H1 (cell line): ENCODE results near the gene SCYL2. TPM values are rescaled to one million over a fixed set of nuclear protein-coding genes. Genes with fewer than 3 reads are reported as not detected.
A peak's percentile ranks its signal among the peaks of the same experiment; 100 is the strongest.

ENCODE experiments used
- CTCF ChIA-PET: fragments of 300-600 bp; sonication (Branson Sonifier 250); formaldehyde crosslinking; loops from one replicate; lab custom pipeline; 2021; ENCODE audit not compliant: partially characterized antibody; lab: Charles Lee
- POLR2A ChIA-PET: fragments of 300-600 bp; sonication (Branson Sonifier 250); formaldehyde crosslinking; loops from one replicate; lab custom pipeline; 2021; ENCODE audit warnings: inconsistent platforms; ENCODE audit not compliant: partially characterized antibody; lab: Charles Lee
- DNase-seq, 2 experiments: peaks; one replicate each; pipeline versions ENCODE4 v3.0.0 to v3.0.0-alpha.2; 2010 to 2022; ENCODE audit warnings: low spot score in 2 of 2, low read depth in 1 of 2, mixed read lengths in 1 of 2
- FAIRE-seq: peaks from 2 replicates; lab custom pipeline; 2011; peaks lifted over from hg19 to GRCh38; lab: Jason Lieb, UNC
- H2AFZ ChIP-seq: 2 replicates; pipeline ENCODE4 v1.8.1; 2012; ENCODE audit warnings: low read length, inconsistent platforms
- H2AK5ac ChIP-seq: 2 replicates; pipeline ENCODE4 v1.6.1; 2013; ENCODE audit warnings: low read depth, low read length
- H2BK120ac ChIP-seq: replicated peaks from 2 replicates; pipeline ENCODE3; 2013; ENCODE audit warnings: low read depth, low read length, inconsistent platforms
- H2BK12ac ChIP-seq: 2 replicates; pipeline ENCODE4 v1.6.1; 2013; ENCODE audit warnings: low read depth, low read length
- H2BK15ac ChIP-seq: 2 replicates; pipeline ENCODE4 v1.6.1; 2013; ENCODE audit warnings: low read length
- H2BK20ac ChIP-seq: 2 replicates; pipeline ENCODE4 v1.6.1; 2013; ENCODE audit warnings: low read length
- H2BK5ac ChIP-seq: 2 replicates; pipeline ENCODE4 v1.6.1; 2013; ENCODE audit warnings: low read depth, low read length
- H3K14ac ChIP-seq: 2 replicates; pipeline ENCODE4 v1.6.1; 2013; ENCODE audit warnings: inconsistent platforms; ENCODE audit not compliant: insufficient read length
- H3K18ac ChIP-seq: 2 replicates; pipeline ENCODE4 v1.6.1; 2013; ENCODE audit warnings: low read length; ENCODE audit errors: extremely low read depth
- H3K23ac ChIP-seq: 2 replicates; pipeline ENCODE4 v1.6.1; 2013; ENCODE audit warnings: inconsistent platforms; ENCODE audit not compliant: insufficient read length
- H3K23me2 ChIP-seq: 2 replicates; pipeline ENCODE4 v1.6.1; 2013; ENCODE audit warnings: low read depth, low read length
- H3K27ac ChIP-seq: 2 replicates; pipeline ENCODE4 v1.6.1; 2011; ENCODE audit warnings: low read depth, low read length, inconsistent platforms
- H3K27me3 ChIP-seq, 4 experiments: replicated peaks in 1 of 4; 1 replicate in 1 of 4; 2 replicates in 3 of 4; pipeline versions ENCODE4 v1.6.1 to v1.8.1; 2011 to 2013; ENCODE audit warnings: low read length in 3 of 4, mild to moderate bottlenecking in 3 of 4, inconsistent platforms in 2 of 4, mixed read lengths in 2 of 4, moderate library complexity in 1 of 4; ENCODE audit not compliant: control insufficient read depth in 3 of 4, insufficient read depth in 3 of 4; ENCODE audit errors: extremely low read depth in 1 of 4
- H3K36me3 ChIP-seq, 4 experiments: 2 replicates each; pipeline versions ENCODE4 v1.6.1 to v1.8.1; 2011 to 2013; ENCODE audit warnings: mild to moderate bottlenecking in 4 of 4, low read length in 3 of 4, moderate library complexity in 2 of 4, control low read depth in 1 of 4, inconsistent platforms in 1 of 4; ENCODE audit not compliant: insufficient read depth in 4 of 4, control insufficient read depth in 2 of 4
- H3K4ac ChIP-seq: replicated peaks from 2 replicates; pipeline ENCODE3; 2013; ENCODE audit warnings: low read length, low read depth, mixed read lengths, inconsistent platforms; ENCODE audit not compliant: insufficient read length
- H3K4me1 ChIP-seq, 4 experiments: replicated peaks in 1 of 4; 1 replicate in 1 of 4; 2 replicates in 3 of 4; pipeline versions ENCODE4 v1.6.1 to v1.8.1; 2011 to 2013; ENCODE audit warnings: low read length in 3 of 4, inconsistent platforms in 2 of 4, mixed read lengths in 1 of 4; ENCODE audit not compliant: insufficient read depth in 4 of 4, control insufficient read depth in 3 of 4
- H3K4me2 ChIP-seq, 2 experiments: 2 replicates each; pipeline versions ENCODE4 v1.6.1 to v1.8.1; 2011 to 2013; ENCODE audit warnings: low read depth in 2 of 2, low read length in 2 of 2, control low read depth in 1 of 2, inconsistent platforms in 1 of 2, mild to moderate bottlenecking in 1 of 2; ENCODE audit not compliant: insufficient read depth in 1 of 2
- H3K4me3 ChIP-seq, 4 experiments: fragments of 200-600, 300-600 bp in 1 of 4; sonication (generic), shearing (Covaris generic), sonication (Bioruptor Twin) in 1 of 4; 2 replicates each; pipeline versions ENCODE4 v1.5.1 to v1.8.1; 2011 to 2016; ENCODE audit warnings: low read length in 4 of 4, low read depth in 3 of 4, control low read depth in 2 of 4, inconsistent platforms in 2 of 4, mild to moderate bottlenecking in 2 of 4, mixed read lengths in 1 of 4, moderate library complexity in 1 of 4; ENCODE audit not compliant: insufficient read depth in 2 of 4; ENCODE audit errors: extremely low read depth in 1 of 4
- H3K56ac ChIP-seq: replicated peaks from 2 replicates; pipeline ENCODE3; 2013; ENCODE audit warnings: low read depth, mild to moderate bottlenecking, mixed read lengths, low read length, inconsistent platforms; ENCODE audit not compliant: insufficient read length
- H3K79me1 ChIP-seq: 2 replicates; pipeline ENCODE4 v1.6.1; 2013; ENCODE audit warnings: low read depth, low read length, control low read depth
- H3K79me2 ChIP-seq, 2 experiments: 2 replicates each; pipeline versions ENCODE4 v1.6.1 to v1.8.1; 2012 to 2013; ENCODE audit warnings: low read length in 2 of 2, mild to moderate bottlenecking in 2 of 2, inconsistent platforms in 1 of 2; ENCODE audit not compliant: insufficient read depth in 2 of 2, control insufficient read depth in 1 of 2
- H3K9ac ChIP-seq, 4 experiments: replicated peaks in 1 of 4; 1 replicate in 1 of 4; 2 replicates in 3 of 4; pipeline versions ENCODE4 v1.6.1 to v1.8.1; 2011 to 2013; ENCODE audit warnings: low read depth in 3 of 4, low read length in 3 of 4, control low read depth in 2 of 4, mild to moderate bottlenecking in 2 of 4, moderate library complexity in 2 of 4, inconsistent platforms in 1 of 4; ENCODE audit errors: extremely low read depth in 1 of 4
- H3K9me3 ChIP-seq, 2 experiments: 2 replicates each; pipeline versions ENCODE4 v1.6.1 to v1.8.1; 2012 to 2013; ENCODE audit warnings: mild to moderate bottlenecking in 2 of 2, moderate library complexity in 2 of 2, control low read depth in 1 of 2, inconsistent platforms in 1 of 2, low read depth in 1 of 2, low read length in 1 of 2, mixed read lengths in 1 of 2; ENCODE audit not compliant: insufficient read depth in 2 of 2
- H4K20me1 ChIP-seq, 2 experiments: replicated peaks in 1 of 2; 2 replicates each; pipeline versions ENCODE3 to v1.8.1; 2011 to 2013; ENCODE audit warnings: inconsistent platforms in 2 of 2, low read length in 2 of 2, mild to moderate bottlenecking in 1 of 2; ENCODE audit not compliant: insufficient read depth in 2 of 2, control insufficient read depth in 1 of 2
- H4K5ac ChIP-seq: 2 replicates; pipeline ENCODE4 v1.6.1; 2013; ENCODE audit warnings: low read length, low read depth, mixed read lengths, inconsistent platforms; ENCODE audit not compliant: insufficient read length
- H4K8ac ChIP-seq: 2 replicates; pipeline ENCODE4 v1.8.0; 2013; ENCODE audit warnings: mild to moderate bottlenecking, moderate library complexity, low read length, inconsistent platforms; ENCODE audit not compliant: insufficient read depth; ENCODE audit errors: extremely low read depth
- H4K91ac ChIP-seq: replicated peaks from 2 replicates; pipeline ENCODE3; 2013; ENCODE audit warnings: low read length, mixed read lengths, inconsistent platforms; ENCODE audit not compliant: insufficient read length
- WGBS, 2 experiments: shearing (Covaris generic) in 1 of 2; methylation state at CpG; one replicate each; pipeline versions ENCODE4 v1.1.6 to v1.1.7; 2013 to 2015; ENCODE audit warnings: low lambda C conversion rate in 2 of 2, mixed read lengths in 2 of 2, inconsistent platforms in 1 of 2, low coverage in 1 of 2, missing lambda C conversion rate in 1 of 2; ENCODE audit not compliant: insufficient replicate concordance in 2 of 2, insufficient coverage in 1 of 2, insufficient read length in 1 of 2; ENCODE audit errors: extremely low coverage in 1 of 2, missing lambda C conversion rate in 1 of 2; 5-methylcytosine and 5-hydroxymethylcytosine counted together
- polyA plus RNA-seq, 7 experiments: library from polyadenylated mRNA; depleted of rRNA in 3 of 7; stranded (reverse) in 5 of 7; unstranded in 2 of 7; fragments of >200 nt in 5 of 7; fragments of 200-250 nt in 2 of 7; gene quantifications; 1 replicate in 5 of 7; 2 replicates in 1 of 7; 4 replicates in 1 of 7; pipeline versions ENCODE4 v1.2.1 to v1.2.3, GENCODE V29; 2011 to 2013; ENCODE audit warnings: missing spikeins in 2 of 7, mixed read lengths in 2 of 7
- total RNA-seq: library from RNA; stranded (reverse); fragmentation: NEBNext Ultra II Directional; extraction: Animal tissue kit (Norgen Biotek cat#: 25700); gene quantifications from 2 replicates; pipeline ENCODE4 v1.2.1, GENCODE V29; 2021

SCYL2 gene
- total and polyA plus RNA-seq, 2 of the 8 experiments (the other 6 are each of a cell fraction or from before 2014, with no cell fraction given) = 8.9 to 48.7 TPM

- Histone ChIP-seq H3K79me1 (no peaks in the 10 kb centered on the region), H3K4me1 (peaks cover 3 to 17% (median 13%) of the 10 kb centered on the region in 4 experiments; a peak in 5 of 7 replicates), H4K91ac (no peak overlapping the region), H2BK15ac (no peak overlapping the region), H3K23ac (no peak overlapping the region), H3K18ac (no peak overlapping the region), H3K9ac (no peak overlapping the region), H3K23me2 (no peaks in the 10 kb centered on the region), H3K9me3 (peaks cover 0 to 4% of the 10 kb centered on the region in 2 experiments; a peak in 1 of 4 replicates), H2BK5ac (no peak overlapping the region), H3K14ac (no peak overlapping the region), H4K8ac (no peak overlapping the region), H4K20me1 (no peaks in the 10 kb centered on the region), H3K27me3 (no peaks in the 10 kb centered on the region), H2BK12ac (0 out of 2 replicates have a peak overlapping the region, but pooled peaks have one; percentile 91), H2BK120ac (no peak overlapping the region), H2AK5ac (no peak overlapping the region), H3K56ac (no peak overlapping the region), H3K79me2 (no peaks in the 10 kb centered on the region), H2BK20ac (no peak overlapping the region), H3K4ac (no peak overlapping the region), H3K36me3 (no peaks in the 10 kb centered on the region), H2AFZ (no peak overlapping the region), H3K4me3 (no peak overlapping the region; a peak in 1 of 8 replicates), H3K27ac (no peak overlapping the region), H3K4me2 (peak overlapping the region; percentile 7 to 16; a peak in 2 of 4 replicates), H4K5ac (no peak overlapping the region)
- ChIA-PET POLR2A (no interaction called here), CTCF (interaction anchor here (0.6 to 6.9 kb wide), 7 partner anchors 10 to 278 kb away, joined by 3 to 49 read pairs (median 5); no protein-coding TSS in a partner anchor)
- peak in 1 of 2 experiments; percentile 27 for DNase-seq
- WGBS, 2 experiments = 34 to 100% methylated on average over 1 to 9 of the region's 11 CpGs
- no peak for FAIRE-seq
Observed at GRCh38 chr12:100372853-100373640, 106.1 kb downstream of the SCYL2 start.
